ENCODE measurements around the gene PDCD4.

Gene PDCD4

GRCh38 chr10:110827410-110827809 is 44.3 kb upstream of the PDCD4 start:
- no peak overlapping the region for H3K4me3 ChIP-seq (ENCODE audit: control insufficient read depth, low read depth, low read length)
- TF ChIP-seq, protein P1, sequence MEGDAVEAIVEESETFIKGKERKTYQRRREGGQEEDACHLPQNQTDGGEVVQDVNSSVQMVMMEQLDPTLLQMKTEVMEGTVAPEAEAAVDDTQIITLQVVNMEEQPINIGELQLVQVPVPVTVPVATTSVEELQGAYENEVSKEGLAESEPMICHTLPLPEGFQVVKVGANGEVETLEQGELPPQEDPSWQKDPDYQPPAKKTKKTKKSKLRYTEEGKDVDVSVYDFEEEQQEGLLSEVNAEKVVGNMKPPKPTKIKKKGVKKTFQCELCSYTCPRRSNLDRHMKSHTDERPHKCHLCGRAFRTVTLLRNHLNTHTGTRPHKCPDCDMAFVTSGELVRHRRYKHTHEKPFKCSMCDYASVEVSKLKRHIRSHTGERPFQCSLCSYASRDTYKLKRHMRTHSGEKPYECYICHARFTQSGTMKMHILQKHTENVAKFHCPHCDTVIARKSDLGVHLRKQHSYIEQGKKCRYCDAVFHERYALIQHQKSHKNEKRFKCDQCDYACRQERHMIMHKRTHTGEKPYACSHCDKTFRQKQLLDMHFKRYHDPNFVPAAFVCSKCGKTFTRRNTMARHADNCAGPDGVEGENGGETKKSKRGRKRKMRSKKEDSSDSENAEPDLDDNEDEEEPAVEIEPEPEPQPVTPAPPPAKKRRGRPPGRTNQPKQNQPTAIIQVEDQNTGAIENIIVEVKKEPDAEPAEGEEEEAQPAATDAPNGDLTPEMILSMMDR (IDR thresholded peaks at IDR 0.05; ENCODE audit: control insufficient read depth, insufficient read depth, low read depth, low read length, missing control alignments): no peak
- DNase-seq (ENCODE audit: low read depth): peak; percentile 27

- TF ChIP-seq, protein P1 (IDR thresholded peaks at IDR 0.05; ENCODE audit: control insufficient read depth, insufficient read depth, low read depth, low read length, missing control alignments): no peak
- no peak overlapping the region for H3K4me3 ChIP-seq (ENCODE audit: control insufficient read depth, low read depth, low read length)
- DNase-seq (ENCODE audit: low read depth): no peak
These were observed 43.9 kb upstream of the PDCD4 start for GRCh38 chr10:110827875-110828274.

DNA sequence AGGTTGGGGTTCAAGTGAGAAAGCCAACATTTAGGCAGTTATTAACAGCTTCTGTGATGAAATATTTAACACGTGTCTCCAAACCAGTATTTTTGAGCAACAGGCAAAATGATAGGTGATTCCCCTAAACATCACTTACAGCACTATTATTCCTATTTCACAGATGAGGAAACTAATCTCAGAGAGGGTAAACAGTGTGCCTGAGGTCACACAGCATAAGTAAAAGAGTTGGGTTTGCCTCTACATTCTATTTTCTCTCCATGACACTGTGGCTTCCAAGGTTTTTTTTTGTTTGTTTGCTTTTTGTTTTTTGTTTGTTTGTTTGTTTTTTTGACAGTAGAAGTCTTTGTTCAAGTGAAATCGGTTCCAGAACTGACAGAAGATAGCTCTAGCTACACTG is 43.2 kb upstream of the PDCD4 start:
- DNase-seq (ENCODE audit: low read depth): no peak
- TF ChIP-seq, protein P1 (IDR thresholded peaks at IDR 0.05; ENCODE audit: control insufficient read depth, insufficient read depth, low read depth, low read length, missing control alignments): no peak
- H3K4me3 ChIP-seq (ENCODE audit: control insufficient read depth, low read depth, low read length): no peak overlapping the region

DNA sequence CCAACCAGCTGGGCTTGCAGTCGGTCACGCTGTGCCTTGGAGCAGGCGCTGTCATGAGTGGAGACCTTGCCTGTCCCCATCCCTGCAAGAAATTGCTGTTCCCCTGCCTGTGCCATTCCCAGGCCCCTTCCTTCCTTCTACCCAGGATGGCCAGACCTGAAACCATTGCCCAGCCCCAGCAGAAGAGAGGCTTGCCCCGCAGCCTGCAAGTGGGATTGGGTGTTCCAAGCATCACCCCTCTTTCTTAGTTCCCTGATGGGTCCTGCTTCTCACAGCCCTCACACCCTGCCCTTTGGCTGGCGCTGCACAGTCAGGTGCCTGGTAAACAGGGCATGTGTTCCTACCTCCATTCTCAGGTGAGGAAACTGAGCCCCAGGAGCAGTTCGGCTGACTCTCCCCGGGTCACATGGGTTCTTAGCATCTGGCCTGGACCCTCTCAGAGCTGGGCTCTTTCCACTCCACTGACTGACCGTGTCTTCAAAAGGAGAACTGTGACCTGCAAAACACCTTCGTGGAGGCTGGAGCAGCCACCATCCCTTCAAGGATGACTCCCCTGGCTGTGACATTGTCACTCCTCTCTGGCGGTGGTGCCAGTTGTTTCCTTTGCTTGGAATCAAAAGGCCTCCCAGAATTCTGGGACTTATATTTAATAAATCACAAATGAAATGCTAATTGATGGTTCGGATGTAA is 41.9 kb upstream of the PDCD4 start:
- no peak for DNase-seq (ENCODE audit: low read depth)
- H3K4me3 ChIP-seq (ENCODE audit: control insufficient read depth, low read depth, low read length): no peak overlapping the region
- TF ChIP-seq, protein P1 (IDR thresholded peaks at IDR 0.05; ENCODE audit: control insufficient read depth, insufficient read depth, low read depth, low read length, missing control alignments): no peak

- no peak for DNase-seq (ENCODE audit: low read depth)
- TF ChIP-seq, protein P1 (IDR thresholded peaks at IDR 0.05; ENCODE audit: control insufficient read depth, insufficient read depth, low read depth, low read length, missing control alignments): no peak
These were observed 38.3 kb upstream of the PDCD4 start for GRCh38 chr10:110833234-110833940.

GRCh38 chr10:110833941-110834628 is 37.6 kb upstream of the PDCD4 start:
- DNase-seq (ENCODE audit: low read depth): no peak
- TF ChIP-seq, protein P1 (IDR thresholded peaks at IDR 0.05; ENCODE audit: control insufficient read depth, insufficient read depth, low read depth, low read length, missing control alignments): no peak
- H3K4me3 ChIP-seq (ENCODE audit: control insufficient read depth, low read depth, low read length): no peak overlapping the region

More at GRCh38 chr10:110833234-110833940, 38.3 kb upstream of the PDCD4 start:
- H3K4me3 ChIP-seq (ENCODE audit: control insufficient read depth, low read depth, low read length): no peak overlapping the region

All from AG09309 (cell line).